GM21423 (cell line): Measurements from ENCODE around the gene KCNH1.
A peak's percentile ranks its signal among the peaks of the same experiment; 100 is the strongest.

ENCODE experiments used
- ATAC-seq: cut with Tn5 transposase; IDR thresholded peaks from one replicate; pipeline ENCODE4 v1.9.1; 2021; ENCODE audit warnings: mild to moderate bottlenecking, moderate library complexity; ENCODE audit not compliant: unreplicated experiment

Gene KCNH1

GRCh38 chr1:211133836-211134669, at the start of gene KCNH1:
Gene KCNH1, minus strand, starts transcription at chr1:211134148. Its CDS starts 203 bp downstream, at chr1:211133945.
- ATAC-seq: peak; percentile 92

DNA sequence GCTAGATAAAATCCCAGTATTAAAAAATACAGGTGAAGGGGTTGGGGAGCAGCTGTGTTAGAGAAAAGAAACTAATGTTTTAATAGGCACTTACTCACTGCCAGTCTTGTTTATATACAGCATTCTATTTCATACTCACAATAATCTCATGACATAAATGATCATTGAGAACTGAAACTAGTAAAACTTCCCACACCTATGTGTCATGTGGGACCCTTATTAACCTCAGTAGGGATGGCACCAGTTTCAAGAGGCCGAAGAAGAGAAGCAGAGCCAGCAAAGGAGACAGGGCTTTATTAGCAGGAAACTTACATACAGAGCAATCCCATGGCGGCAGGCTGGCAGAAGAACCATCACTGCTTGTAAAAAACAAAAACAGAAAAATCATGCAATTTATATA, 48.8 kb upstream of the KCNH1 start:
- no peak for ATAC-seq

GRCh38 chr1:211174375-211174774, 40.4 kb upstream of the KCNH1 start:
- no peak for ATAC-seq

DNA sequence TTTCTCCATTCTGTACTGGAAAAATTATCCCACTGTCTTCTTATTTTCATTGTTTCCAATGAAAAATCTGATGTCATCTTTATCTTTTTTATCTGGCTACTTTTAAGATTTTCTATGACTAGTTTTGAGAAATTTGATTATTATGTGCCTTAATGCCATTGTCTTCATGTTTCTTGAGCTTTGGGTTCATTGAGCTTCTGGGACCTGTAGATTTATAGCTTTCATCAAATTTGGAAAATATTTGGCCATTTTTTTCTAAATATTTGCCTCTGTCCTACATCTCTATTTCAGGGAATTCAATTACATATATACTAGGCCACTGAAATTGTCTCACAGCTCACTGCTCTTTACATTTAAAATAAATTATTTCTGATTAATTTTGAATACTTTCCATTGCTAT, 38.7 kb upstream of the KCNH1 start:
- no peak for ATAC-seq

GRCh38 chr1:211169353-211169752, 35.4 kb upstream of the KCNH1 start:
- ATAC-seq: no peak

- no peak for ATAC-seq
These were observed 24.9 kb upstream of the KCNH1 start for GRCh38 chr1:211158866-211159265.

DNA sequence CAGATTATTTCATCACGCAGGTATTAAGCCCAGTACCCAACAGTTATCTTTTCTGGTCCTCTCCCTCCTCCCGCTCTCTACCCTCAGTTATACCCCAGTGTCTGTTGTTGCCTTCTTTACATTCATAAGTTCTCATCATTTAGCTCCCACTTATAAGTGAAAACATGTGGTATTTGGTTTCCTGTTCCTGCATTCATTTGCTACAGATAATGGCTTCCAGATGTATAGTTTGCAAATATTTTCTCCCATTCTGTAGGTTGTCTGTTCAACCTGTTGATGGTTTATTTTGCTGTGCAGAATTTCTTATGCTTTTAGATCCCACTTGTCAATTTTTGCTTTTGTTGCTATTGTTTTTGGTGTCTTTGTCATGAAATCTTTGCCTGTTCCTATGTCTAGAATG, 21.1 kb upstream of the KCNH1 start:
- ATAC-seq: no peak

DNA sequence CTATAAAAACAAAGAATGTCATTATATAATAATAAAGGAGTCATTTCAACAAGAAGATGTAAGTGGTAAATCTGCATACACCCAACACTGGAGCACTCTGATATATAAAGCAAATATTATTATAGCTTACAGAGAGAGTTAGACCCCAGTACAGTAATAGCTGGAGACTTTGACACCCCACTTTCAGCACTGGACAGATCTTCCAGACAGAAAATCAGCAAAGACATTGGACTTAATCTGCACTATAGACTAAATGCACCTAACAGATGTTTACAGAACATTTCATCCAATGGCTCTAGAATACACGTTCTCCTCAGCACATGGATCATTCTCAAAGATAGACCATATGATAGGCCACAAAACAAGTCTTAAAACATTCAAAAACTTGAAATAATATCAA, 20.0 kb upstream of the KCNH1 start:
- ATAC-seq: no peak

DNA sequence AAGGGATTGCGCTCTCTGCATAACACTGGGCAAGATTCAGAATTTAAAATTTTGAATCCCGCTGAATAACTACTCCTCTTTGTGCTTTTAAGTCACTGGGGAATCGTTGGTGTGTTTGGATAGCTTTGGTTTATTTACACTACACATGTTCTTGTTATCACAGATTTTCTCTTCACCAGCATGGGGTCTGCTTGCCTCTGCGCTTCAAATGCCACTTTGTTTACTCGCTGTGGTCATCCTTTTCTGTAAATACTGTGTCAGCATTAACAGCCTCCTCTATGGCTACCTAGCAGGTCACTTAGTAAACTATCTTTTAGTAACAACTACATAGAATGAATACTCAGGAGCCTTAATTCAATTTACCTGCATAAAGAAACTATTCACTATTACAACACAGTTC, 14.4 kb upstream of the KCNH1 start:
- ATAC-seq: no peak

DNA sequence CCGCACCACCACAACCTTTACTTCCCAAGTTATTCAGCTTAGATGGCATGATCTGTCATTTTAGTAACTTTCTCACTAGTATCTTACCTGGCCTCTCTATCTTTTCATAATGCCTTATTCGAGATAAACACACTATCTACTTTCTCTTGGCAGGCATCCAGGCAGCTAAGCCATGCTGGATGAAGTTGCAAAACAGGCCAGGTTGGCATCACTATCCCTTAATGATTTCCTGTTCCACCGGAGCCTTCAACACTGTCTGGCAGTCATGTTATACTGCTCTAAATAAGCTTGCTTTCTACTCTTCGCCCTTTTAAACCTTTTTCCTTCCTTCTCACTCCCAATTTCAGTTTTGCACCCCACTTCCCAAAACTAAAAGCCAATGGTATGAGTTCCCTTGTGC, 12.0 kb upstream of the KCNH1 start:
- ATAC-seq: no peak

GRCh38 chr1:211135342-211135950, 1.5 kb upstream of the KCNH1 start:
- ATAC-seq: no peak

GRCh38 chr1:211133393-211133835, 534 bp downstream of the KCNH1 start:
- ATAC-seq: no peak

DNA sequence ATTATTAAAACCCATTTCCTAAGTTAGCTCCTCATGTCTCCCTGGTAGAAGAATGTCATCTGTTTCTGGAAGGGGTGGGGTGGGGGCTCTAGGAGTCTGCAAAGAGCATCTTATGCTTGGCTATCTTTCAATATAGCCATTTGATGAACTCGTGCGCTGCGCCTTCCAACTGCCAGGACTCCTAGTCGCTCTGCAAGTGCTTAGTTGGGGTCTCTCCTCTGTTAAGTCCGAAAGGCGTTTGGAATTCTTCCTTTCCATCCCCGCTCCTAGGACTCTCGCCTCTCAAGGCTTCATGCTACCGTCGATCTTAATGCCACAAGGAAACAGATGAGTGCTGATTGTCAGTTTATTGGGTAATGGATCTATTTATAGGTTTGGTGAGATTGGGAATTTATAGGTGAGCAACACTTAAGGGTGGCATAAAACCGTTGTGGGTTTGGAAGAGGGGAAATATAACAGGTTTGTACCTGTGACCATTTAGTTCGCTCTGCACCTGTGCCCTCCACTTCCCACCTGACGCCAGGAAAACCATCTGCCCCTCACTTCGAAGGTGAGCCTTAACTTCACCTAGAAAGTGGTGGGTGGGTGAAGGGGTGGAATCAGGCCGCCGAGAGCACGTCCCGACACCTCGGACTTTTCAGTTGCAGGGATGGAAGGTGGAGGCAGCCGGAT, 1.1 kb downstream of the KCNH1 start:
- no peak for ATAC-seq

DNA sequence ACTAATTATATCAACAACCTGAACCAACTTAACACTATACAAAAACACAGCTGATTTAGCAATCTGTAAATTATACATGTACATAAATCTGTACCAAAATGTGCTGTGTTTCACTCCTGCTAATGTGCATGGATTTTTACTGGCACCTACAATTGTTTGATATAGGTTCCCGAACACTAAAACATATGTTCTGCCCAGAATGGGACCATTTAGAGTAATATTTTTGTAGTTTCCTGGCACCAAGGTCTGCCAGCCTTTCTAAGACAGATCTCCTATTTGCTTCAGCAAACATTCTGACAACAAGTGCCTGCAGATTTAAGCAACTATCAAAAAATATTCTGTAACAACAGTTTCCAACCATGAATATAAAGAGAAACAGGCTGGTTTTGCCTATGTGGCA, 4.2 kb downstream of the KCNH1 start:
- no peak for ATAC-seq

DNA sequence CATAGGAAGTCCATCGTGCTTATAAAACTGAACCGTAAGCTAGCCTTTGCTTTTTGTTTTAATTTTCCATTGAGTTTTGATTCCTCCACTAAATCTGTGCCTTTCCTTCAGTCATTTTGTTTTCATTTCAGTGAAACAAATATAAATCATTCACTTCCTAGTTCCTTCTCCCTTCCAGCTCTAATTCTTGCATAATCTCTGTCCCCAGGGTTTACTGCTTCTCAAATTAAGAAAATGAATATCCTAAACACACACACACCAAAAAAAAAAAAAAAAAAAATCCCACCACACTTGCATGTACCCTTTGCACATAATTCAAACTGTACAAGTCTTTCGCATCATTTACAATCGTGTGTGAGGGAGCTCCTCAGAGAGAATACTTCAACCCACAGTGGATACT, 6.8 kb downstream of the KCNH1 start:
- ATAC-seq: no peak

GRCh38 chr1:211126622-211127021, 7.3 kb downstream of the KCNH1 start:
- no peak for ATAC-seq

GRCh38 chr1:211118407-211119102, 15.4 kb downstream of the KCNH1 start:
- ATAC-seq: no peak

DNA sequence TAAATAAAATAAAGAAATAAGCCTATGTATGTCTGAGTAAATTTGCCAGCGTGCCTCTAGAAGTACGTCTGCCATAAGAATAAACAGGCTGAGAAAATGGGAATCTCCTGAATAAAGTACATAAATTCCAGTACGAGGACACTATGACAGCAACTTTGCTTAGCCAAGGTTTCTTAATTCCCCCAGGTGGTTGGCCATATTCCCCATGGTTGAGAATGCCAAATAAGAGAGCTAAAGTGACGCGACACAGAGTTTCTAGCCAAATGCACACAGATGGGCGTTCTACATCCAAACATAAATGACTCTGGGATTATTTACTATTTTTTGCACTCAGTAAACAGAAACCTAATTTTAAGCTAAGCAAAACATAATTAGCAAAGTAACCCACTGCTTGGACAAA, 19.5 kb downstream of the KCNH1 start:
- ATAC-seq: no peak

GRCh38 chr1:211113566-211113965, 20.4 kb downstream of the KCNH1 start:
- no peak for ATAC-seq

- no peak for ATAC-seq
These were observed 22.6 kb downstream of the KCNH1 start for GRCh38 chr1:211111351-211111750.

DNA sequence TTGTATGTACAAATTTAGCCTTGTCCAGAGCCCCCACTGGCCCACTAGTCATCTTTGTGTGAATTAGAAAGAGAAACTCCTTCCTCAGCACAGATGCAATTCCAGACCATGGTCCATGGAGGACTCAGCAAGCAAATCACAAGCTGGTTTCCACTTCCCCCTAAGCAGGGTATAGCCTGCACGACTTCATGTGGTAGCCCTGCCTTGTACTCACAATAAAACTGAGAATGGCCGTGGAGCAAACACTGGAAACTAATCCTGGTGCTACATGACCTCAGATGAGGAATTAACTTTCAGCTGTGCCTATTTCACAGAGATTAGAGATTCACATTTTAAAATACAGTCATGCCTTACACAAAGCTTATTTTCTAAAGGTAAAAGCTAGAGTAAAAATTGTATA, 32.5 kb downstream of the KCNH1 start:
- no peak for ATAC-seq
